ENCODE results near the gene SRSF9. TPM values are rescaled to one million over a fixed set of nuclear protein-coding genes. Genes with fewer than 3 reads are reported as not detected.

SRSF9 gene
- total RNA-seq, 1 donor from 2014 or later = 34.4 TPM

DNA sequence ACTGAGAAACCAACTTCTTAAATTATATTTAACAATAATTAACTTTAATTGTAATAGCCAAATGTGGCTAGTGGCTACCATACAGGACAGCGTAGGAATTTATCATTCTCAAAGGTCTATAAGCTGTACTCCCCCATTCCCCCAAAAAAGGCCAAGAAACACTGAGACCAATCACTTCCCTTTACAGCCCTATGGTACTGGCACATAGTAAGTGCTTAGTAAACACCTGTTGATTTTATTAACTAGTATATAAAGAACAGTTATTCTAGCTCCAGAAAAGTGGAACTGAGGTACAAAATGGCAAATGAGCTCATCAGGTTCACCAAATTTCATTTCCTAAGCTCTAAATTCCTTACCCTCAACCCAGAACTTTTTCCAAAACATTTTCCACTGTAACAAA, 6.1 kb upstream of the SRSF9 start:
- intact Hi-C loops (cut with micrococcal nuclease) = no loop called here

GRCh38 chr12:120474616-120474960, 5.0 kb upstream of the SRSF9 start:
- TF ChIP-seq, protein P1, sequence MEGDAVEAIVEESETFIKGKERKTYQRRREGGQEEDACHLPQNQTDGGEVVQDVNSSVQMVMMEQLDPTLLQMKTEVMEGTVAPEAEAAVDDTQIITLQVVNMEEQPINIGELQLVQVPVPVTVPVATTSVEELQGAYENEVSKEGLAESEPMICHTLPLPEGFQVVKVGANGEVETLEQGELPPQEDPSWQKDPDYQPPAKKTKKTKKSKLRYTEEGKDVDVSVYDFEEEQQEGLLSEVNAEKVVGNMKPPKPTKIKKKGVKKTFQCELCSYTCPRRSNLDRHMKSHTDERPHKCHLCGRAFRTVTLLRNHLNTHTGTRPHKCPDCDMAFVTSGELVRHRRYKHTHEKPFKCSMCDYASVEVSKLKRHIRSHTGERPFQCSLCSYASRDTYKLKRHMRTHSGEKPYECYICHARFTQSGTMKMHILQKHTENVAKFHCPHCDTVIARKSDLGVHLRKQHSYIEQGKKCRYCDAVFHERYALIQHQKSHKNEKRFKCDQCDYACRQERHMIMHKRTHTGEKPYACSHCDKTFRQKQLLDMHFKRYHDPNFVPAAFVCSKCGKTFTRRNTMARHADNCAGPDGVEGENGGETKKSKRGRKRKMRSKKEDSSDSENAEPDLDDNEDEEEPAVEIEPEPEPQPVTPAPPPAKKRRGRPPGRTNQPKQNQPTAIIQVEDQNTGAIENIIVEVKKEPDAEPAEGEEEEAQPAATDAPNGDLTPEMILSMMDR (IDR thresholded peaks at IDR 0.05; ENCODE audit: borderline replicate concordance) = no peak
- H3K9me3 ChIP-seq (replicated peaks) = no peaks in the 10 kb centered on the region
- DNase-seq = no peak
- no peaks in the 10 kb centered on the region for H3K27me3 ChIP-seq (ENCODE audit: low read depth)
- H3K36me3 ChIP-seq = no peaks in the 10 kb centered on the region
- peaks cover 19% of the 10 kb centered on the region for H3K4me1 ChIP-seq
- intact Hi-C loops (cut with micrococcal nuclease) = no loop called here
- H3K27ac ChIP-seq (replicated peaks) = no peak overlapping the region
- H3K4me3 ChIP-seq = no peak overlapping the region

More for the DNA sequence above, 6.1 kb upstream of the SRSF9 start:
- no peak overlapping the region for H3K27ac ChIP-seq (replicated peaks)
- H3K36me3 ChIP-seq = no peaks in the 10 kb centered on the region
- H3K4me3 ChIP-seq = no peak overlapping the region
- no peaks in the 10 kb centered on the region for H3K9me3 ChIP-seq (replicated peaks)
- peaks cover 10% of the 10 kb centered on the region for H3K4me1 ChIP-seq
- no peaks in the 10 kb centered on the region for H3K27me3 ChIP-seq (ENCODE audit: low read depth)
- TF ChIP-seq, protein P1 (IDR thresholded peaks at IDR 0.05; ENCODE audit: borderline replicate concordance) = no peak
- DNase-seq = no peak

- Histone ChIP-seq H3K4me1 (peaks cover 23% of the 10 kb centered on the region), H3K36me3 (no peaks in the 10 kb centered on the region), H3K9me3 (replicated peaks) (no peaks in the 10 kb centered on the region), H3K27ac (replicated peaks) (no peak overlapping the region), H3K27me3 (ENCODE audit: low read depth) (no peaks in the 10 kb centered on the region), H3K4me3 (no peak overlapping the region)
- intact Hi-C loops (cut with micrococcal nuclease) = no loop called here
- DNase-seq = no peak
- TF ChIP-seq, protein P1 (IDR thresholded peaks at IDR 0.05; ENCODE audit: borderline replicate concordance) = no peak
Observed at GRCh38 chr12:120473807-120474615, 4.5 kb upstream of the SRSF9 start.

DNA sequence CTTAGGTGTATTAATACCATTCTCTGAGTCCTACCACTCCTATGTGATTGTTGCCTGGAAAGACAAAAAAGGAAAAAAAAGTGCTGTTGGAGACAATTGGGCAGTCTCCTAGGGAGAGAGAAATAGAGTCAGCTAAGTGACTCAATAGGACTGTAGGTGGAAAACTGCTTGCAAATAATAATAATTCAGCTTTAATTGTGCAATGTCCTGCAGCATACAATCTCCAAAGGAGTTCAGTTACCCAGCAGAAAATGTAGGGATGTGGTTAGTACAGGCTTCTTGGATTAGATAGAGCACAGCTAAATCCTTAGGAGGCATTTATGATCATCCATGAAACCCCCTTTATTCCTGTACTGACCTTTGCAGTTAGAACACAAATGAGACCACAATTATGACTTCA, 3.0 kb upstream of the SRSF9 start:
- no peak for DNase-seq
- intact Hi-C loops (cut with micrococcal nuclease) = no loop called here
- Histone ChIP-seq H3K27ac (replicated peaks) (no peak overlapping the region), H3K36me3 (no peaks in the 10 kb centered on the region), H3K4me3 (no peak overlapping the region), H3K9me3 (replicated peaks) (no peaks in the 10 kb centered on the region), H3K4me1 (peaks cover 38% of the 10 kb centered on the region), H3K27me3 (ENCODE audit: low read depth) (no peaks in the 10 kb centered on the region)
- TF ChIP-seq, protein P1 (IDR thresholded peaks at IDR 0.05; ENCODE audit: borderline replicate concordance) = no peak

GRCh38 chr12:120470150-120470784, 719 bp upstream of the SRSF9 start:
- intact Hi-C loops (cut with micrococcal nuclease) = no loop called here
- no peaks in the 10 kb centered on the region for H3K9me3 ChIP-seq (replicated peaks)
- DNase-seq = no peak
- peaks cover 60% of the 10 kb centered on the region for H3K4me1 ChIP-seq
- peaks cover 12% of the 10 kb centered on the region for H3K36me3 ChIP-seq
- no peaks in the 10 kb centered on the region for H3K27me3 ChIP-seq (ENCODE audit: low read depth)
- TF ChIP-seq, protein P1 (IDR thresholded peaks at IDR 0.05; ENCODE audit: borderline replicate concordance) = no peak
- peak overlapping the region; percentile 83 for H3K4me3 ChIP-seq
- H3K27ac ChIP-seq (replicated peaks) = peak overlapping the region; percentile 96
